Measurements from ENCODE around the gene HECW1. TPM values are rescaled to one million over a fixed set of nuclear protein-coding genes. Genes with fewer than 3 reads are reported as not detected.

Gene HECW1
- total RNA-seq, 4 donors from 2014 or later: 0.09 to 0.32 (median 0.12) TPM

DNA sequence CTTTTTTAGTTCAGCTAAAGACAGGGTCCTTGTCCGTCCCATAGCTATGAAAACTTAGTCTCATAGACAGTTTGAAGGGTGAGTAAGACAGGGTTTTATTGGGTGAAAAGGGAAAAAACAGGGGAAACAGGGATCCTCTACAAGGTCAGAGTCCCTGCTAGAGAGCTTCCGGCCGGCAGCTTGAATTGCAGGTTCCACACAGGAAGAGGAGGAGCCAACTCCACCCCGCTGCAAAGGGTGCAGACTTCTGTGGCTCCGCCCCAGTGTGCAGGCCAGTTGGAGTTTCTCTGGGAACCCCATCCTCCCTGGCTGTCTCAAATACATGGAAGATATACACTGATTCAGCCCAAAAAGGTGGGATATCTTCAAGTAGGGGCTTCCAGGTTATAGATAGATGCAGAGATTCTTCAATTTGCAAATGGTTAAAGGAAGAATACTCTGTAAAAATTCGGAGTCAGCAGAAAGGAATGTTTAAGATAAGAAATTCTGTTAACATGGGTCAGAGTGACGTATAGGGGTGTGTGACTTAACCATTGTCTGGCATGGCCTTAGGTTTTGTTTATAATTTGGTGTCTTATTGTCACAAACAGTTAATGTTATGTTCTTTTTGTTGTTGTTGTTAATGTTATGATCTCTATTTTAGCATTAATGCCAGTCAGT is 34.6 kb upstream of the HECW1 start:
- TF ChIP-seq, protein P1, sequence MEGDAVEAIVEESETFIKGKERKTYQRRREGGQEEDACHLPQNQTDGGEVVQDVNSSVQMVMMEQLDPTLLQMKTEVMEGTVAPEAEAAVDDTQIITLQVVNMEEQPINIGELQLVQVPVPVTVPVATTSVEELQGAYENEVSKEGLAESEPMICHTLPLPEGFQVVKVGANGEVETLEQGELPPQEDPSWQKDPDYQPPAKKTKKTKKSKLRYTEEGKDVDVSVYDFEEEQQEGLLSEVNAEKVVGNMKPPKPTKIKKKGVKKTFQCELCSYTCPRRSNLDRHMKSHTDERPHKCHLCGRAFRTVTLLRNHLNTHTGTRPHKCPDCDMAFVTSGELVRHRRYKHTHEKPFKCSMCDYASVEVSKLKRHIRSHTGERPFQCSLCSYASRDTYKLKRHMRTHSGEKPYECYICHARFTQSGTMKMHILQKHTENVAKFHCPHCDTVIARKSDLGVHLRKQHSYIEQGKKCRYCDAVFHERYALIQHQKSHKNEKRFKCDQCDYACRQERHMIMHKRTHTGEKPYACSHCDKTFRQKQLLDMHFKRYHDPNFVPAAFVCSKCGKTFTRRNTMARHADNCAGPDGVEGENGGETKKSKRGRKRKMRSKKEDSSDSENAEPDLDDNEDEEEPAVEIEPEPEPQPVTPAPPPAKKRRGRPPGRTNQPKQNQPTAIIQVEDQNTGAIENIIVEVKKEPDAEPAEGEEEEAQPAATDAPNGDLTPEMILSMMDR (IDR thresholded peaks at IDR 0.05): no peak
- no peak for DNase-seq (ENCODE audit: low spot score)
- no peak for ATAC-seq (ENCODE audit: low FRiP score)

DNA sequence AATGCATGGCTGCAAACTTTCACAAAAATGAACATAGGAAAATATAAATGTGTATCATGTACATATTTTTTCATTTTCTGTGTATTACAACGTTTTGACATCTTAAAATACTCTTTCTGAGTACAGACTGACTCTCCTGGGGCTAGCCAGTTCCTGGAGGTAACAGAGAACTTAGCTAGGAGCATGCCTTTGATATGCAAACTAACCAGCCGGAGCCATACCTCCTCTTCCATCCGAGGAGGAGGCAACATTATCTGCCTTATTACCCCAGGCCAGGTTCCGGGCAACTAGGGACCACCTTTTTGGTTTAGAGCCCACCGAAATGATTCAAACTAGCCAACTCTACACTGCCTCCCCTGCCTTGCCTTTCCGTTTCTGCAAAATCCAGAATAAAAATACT is 33.7 kb upstream of the HECW1 start:
- TF ChIP-seq, protein P1 (IDR thresholded peaks at IDR 0.05): no peak
- DNase-seq (ENCODE audit: low spot score) (no peak), ATAC-seq (ENCODE audit: low FRiP score) (no peak)

DNA sequence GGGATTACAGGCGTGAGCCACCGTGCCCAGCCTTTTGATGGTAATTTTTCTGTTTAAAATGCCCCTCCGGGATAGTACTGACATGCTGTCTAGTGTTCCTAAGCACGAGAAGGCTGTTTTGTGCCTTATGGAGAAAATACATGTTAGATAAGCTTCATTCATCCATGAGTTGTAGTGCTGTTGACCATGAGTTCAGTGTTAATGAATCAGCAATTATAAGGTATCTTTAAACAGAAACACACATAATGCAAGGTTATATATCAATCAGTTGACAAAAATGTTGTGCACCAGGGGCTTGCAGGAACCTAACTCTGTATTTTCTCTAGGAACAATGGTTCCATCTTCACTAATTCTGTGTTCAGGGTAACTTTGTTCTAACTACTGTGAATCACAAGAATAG is 30.8 kb upstream of the HECW1 start:
- DNase-seq (ENCODE audit: low spot score): no peak
- TF ChIP-seq, protein P1 (IDR thresholded peaks at IDR 0.05): no peak
- no peak for ATAC-seq (ENCODE audit: low FRiP score)

DNA sequence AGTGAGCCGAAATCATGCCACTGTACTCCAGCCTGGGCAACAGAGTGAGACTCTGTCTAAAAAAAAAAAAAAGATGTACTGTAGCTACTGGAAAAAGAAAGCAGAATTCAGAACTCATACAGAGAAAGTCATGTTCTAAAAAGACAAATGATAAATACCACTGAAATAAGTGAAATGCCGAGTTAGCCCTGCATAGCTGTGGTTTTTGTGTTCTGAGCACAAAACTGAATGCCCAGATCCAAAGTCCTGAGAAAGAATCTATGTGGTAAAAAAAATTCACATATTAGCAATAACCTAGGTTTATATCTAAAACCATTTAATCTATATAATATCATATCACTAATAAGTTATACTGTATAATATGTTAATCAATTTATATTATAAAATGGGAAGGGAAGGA is 29.3 kb upstream of the HECW1 start:
- DNase-seq (ENCODE audit: low spot score): no peak
- TF ChIP-seq, protein P1 (IDR thresholded peaks at IDR 0.05): no peak
- no peak for ATAC-seq (ENCODE audit: low FRiP score)

DNA sequence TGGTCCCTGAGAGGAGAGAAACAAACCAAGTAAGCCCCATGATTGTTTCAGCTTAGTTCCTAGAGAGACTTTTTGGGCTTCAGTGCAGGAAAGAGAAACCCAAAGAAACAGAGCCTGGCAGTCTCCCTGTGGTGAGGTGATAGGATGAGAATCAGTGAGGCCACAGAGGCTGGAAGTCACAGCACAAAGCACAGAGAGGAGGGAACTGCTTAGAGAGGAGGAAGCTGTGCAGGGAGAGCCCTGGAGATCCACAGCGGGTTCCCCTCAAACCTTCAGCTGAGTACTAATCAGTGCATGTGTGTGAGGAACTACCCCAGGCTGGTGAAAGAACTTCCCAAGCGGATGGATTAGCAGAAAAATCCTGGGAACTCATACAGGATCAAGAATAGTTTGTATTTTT is 27.4 kb upstream of the HECW1 start:
- TF ChIP-seq, protein P1 (IDR thresholded peaks at IDR 0.05): no peak
- DNase-seq (ENCODE audit: low spot score) (no peak), ATAC-seq (ENCODE audit: low FRiP score) (no peak)

DNA sequence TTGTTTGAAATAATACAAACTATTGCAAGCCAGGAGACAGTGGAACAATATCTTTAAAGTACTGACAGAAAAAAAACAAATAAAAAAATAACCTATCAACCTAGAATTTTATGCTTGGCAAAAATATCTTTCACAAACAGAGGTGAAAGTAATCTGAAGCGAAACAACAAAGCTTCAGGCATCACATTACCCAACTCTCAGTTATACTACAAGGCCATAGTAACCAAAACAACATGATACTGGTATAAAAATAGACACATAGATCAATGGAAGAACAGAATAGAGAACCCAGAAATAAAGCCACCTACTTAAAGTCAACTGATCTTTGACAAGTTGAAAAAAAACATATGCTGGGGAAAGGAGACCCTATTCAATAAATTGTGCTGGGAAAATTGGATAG is 26.5 kb upstream of the HECW1 start:
- DNase-seq (ENCODE audit: low spot score) (no peak), ATAC-seq (ENCODE audit: low FRiP score) (no peak)
- TF ChIP-seq, protein P1 (IDR thresholded peaks at IDR 0.05): no peak

DNA sequence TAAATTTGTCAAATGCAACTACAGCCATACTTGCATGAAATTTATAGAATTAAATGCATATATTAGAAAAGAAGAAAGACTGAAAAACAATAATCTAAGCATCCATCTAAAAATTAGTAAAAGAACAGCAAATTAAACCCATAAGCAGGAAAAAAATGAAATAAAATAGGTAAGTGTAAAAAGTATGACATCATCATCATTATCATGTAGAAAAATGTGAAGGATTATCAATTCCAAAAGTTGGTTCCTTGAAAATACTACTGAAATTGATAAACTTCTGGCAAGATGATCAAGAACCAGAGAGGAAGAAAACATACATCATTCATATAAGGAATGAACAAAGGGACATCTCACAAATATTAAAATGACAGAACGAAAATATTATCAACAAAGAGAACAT is 19.6 kb upstream of the HECW1 start:
- no peak for DNase-seq (ENCODE audit: low spot score)
- TF ChIP-seq, protein P1 (IDR thresholded peaks at IDR 0.05): no peak
- no peak for ATAC-seq (ENCODE audit: low FRiP score)
